ENCODE results near the gene FAU. TPM values are rescaled to one million over a fixed set of nuclear protein-coding genes. Genes with fewer than 3 reads are reported as not detected.

Gene FAU
- total RNA-seq, 3 donors from 2014 or later (not counting 1 experiment from before 2014, with no cell fraction given): 724 to 977 (median 968) TPM

DNA sequence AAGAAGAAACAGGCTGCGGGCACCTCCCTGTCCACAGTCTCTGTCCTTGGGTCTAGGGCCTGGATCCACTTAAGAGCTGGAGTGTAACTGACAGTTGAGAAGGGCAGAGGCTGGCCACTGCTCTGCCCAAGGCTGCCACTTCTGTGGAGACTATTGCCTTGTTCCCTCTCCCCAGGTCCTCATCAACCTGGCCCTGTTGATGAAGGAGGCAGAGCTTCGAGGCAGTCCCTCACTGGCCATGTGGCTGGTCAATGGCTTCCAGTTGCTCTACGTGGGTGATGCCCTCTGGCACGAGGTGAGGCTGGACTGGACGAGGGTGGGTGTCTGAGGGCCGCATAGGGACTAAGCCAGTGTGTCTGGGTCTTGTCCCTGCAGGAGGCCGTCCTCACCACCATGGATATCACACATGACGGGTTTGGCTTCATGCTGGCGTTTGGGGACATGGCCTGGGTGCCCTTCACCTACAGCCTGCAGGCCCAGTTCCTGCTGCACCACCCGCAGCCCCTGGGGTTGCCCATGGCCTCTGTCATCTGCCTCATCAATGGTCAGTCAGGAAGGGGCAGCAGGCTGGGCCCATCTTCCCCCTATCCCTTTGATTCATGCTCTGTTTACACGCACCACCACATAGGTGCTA lies 7.3 kb downstream of the FAU start:
- ATAC-seq (no peak), DNase-seq (peak in 1 of 2 donors; percentile 19)
- Mint-ChIP-seq H3K36me3 (no peaks in the 10 kb centered on the region), H3K27me3 (ENCODE audit: low read depth in 2 of 2) (no peaks in the 10 kb centered on the region), H3K9me3 (no peaks in the 10 kb centered on the region), H3K27ac (no peak overlapping the region), H3K4me3 (no peak overlapping the region), H3K4me1 (peaks cover 43 to 50% of the 10 kb centered on the region in 2 donors)
- no peak overlapping the region for H3K27ac ChIP-seq (ENCODE audit: low read length)
- H3K27me3 ChIP-seq (ENCODE audit: control insufficient read depth, insufficient read depth, low read length): no peaks in the 10 kb centered on the region
- no peaks in the 10 kb centered on the region for H3K9me3 ChIP-seq (ENCODE audit: control insufficient read depth, insufficient read depth, low read length)
- no peak overlapping the region for H3K4me3 ChIP-seq (ENCODE audit: low read length)
- H3K36me3 ChIP-seq (ENCODE audit: control insufficient read depth, insufficient read depth, low read length): peaks cover 22% of the 10 kb centered on the region
- peaks cover 67% of the 10 kb centered on the region for H3K4me1 ChIP-seq (ENCODE audit: control insufficient read depth, insufficient read depth, low read length)
- intact Hi-C loops (cut with micrococcal nuclease): loop anchor here (5.0 to 10.0 kb wide), 4 partner anchors 87 to 340 kb away; partner anchors contain the start of genes SF1 and SNX15
- 95% methylated on average over 11 of the region's 11 CpGs for WGBS (ENCODE audit: insufficient coverage)
- TF ChIP-seq, protein P1, sequence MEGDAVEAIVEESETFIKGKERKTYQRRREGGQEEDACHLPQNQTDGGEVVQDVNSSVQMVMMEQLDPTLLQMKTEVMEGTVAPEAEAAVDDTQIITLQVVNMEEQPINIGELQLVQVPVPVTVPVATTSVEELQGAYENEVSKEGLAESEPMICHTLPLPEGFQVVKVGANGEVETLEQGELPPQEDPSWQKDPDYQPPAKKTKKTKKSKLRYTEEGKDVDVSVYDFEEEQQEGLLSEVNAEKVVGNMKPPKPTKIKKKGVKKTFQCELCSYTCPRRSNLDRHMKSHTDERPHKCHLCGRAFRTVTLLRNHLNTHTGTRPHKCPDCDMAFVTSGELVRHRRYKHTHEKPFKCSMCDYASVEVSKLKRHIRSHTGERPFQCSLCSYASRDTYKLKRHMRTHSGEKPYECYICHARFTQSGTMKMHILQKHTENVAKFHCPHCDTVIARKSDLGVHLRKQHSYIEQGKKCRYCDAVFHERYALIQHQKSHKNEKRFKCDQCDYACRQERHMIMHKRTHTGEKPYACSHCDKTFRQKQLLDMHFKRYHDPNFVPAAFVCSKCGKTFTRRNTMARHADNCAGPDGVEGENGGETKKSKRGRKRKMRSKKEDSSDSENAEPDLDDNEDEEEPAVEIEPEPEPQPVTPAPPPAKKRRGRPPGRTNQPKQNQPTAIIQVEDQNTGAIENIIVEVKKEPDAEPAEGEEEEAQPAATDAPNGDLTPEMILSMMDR (IDR thresholded peaks at IDR 0.05): no peak

DNA sequence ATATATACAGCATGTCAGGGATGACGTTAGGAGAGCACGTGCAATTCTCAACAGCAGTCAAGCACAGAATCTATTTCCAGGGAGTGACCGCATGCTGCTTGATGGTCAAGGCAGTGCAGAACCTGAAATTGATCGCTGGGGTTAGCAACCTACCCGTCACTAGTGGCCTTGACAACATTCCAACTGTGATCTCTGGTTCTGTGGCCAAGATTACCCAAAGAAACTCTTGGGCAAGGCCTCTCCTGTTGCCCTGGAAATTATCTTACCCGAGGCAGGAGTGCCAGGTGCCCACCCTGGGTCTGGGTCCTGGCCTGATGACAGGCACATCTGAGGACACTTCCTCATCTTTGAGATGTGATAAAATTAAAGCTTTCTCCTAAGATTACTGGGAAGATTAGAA lies 8.1 kb downstream of the FAU start:
- no peaks in the 10 kb centered on the region for H3K36me3 Mint-ChIP-seq
- no peak for ATAC-seq
- Histone ChIP-seq H3K27ac (ENCODE audit: low read length) (no peak overlapping the region), H3K27me3 (ENCODE audit: control insufficient read depth, insufficient read depth, low read length) (no peaks in the 10 kb centered on the region), H3K36me3 (ENCODE audit: control insufficient read depth, insufficient read depth, low read length) (peaks cover 24% of the 10 kb centered on the region), H3K4me3 (ENCODE audit: low read length) (no peak overlapping the region), H3K9me3 (ENCODE audit: control insufficient read depth, insufficient read depth, low read length) (no peaks in the 10 kb centered on the region), H3K4me1 (ENCODE audit: control insufficient read depth, insufficient read depth, low read length) (peaks cover 67% of the 10 kb centered on the region)
- peak in 1 of 2 donors; percentile 12 for DNase-seq
- H3K27ac Mint-ChIP-seq: peak overlapping the region; percentile 91 to 97
- 88% methylated on average over 6 of the region's 6 CpGs for WGBS (ENCODE audit: insufficient coverage)
- TF ChIP-seq, protein P1 (IDR thresholded peaks at IDR 0.05): no peak
- peaks cover 43 to 49% of the 10 kb centered on the region in 2 donors for H3K4me1 Mint-ChIP-seq
- intact Hi-C loops (cut with micrococcal nuclease): loop anchor here (5.0 to 10.0 kb wide), 4 partner anchors 87 to 339 kb away; partner anchors contain the start of genes SF1 and SNX15
- H3K9me3 Mint-ChIP-seq: no peaks in the 10 kb centered on the region
- no peaks in the 10 kb centered on the region for H3K27me3 Mint-ChIP-seq (ENCODE audit: low read depth in 2 of 2)
- peak overlapping the region; percentile 96 for H3K4me3 Mint-ChIP-seq

DNA sequence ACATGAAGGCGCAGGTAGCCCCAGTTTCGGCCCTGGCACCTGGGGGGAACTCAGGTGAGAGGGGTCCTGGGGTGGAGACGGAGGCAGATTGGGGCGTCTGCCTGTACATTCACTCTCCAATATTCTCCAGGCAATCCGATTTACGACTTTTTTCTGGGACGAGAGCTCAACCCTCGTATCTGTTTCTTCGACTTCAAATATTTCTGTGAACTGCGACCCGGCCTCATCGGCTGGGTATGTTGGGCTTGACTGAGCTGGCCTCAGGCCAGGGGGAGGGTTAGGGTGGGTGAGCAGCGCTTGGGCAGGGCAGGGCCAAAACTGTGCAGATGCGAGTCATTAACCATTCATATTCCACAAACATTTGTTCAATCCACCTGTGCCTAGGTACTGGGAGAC lies 8.6 kb downstream of the FAU start:
- Histone ChIP-seq H3K36me3 (ENCODE audit: control insufficient read depth, insufficient read depth, low read length) (peaks cover 22% of the 10 kb centered on the region), H3K27me3 (ENCODE audit: control insufficient read depth, insufficient read depth, low read length) (no peaks in the 10 kb centered on the region), H3K4me1 (ENCODE audit: control insufficient read depth, insufficient read depth, low read length) (peaks cover 67% of the 10 kb centered on the region), H3K4me3 (ENCODE audit: low read length) (peak overlapping the region; percentile 48), H3K9me3 (ENCODE audit: control insufficient read depth, insufficient read depth, low read length) (no peaks in the 10 kb centered on the region), H3K27ac (ENCODE audit: low read length) (peak overlapping the region; percentile 54)
- ATAC-seq: no peak
- Mint-ChIP-seq H3K4me3 (peak overlapping the region; percentile 96), H3K27me3 (ENCODE audit: low read depth in 2 of 2) (no peaks in the 10 kb centered on the region), H3K36me3 (no peaks in the 10 kb centered on the region), H3K9me3 (no peaks in the 10 kb centered on the region), H3K27ac (peak overlapping the region; percentile 91 to 97), H3K4me1 (peaks cover 43 to 44% of the 10 kb centered on the region in 2 donors)
- no peak for DNase-seq
- WGBS (ENCODE audit: insufficient coverage): 40% methylated on average over 12 of the region's 14 CpGs
- intact Hi-C loops (cut with micrococcal nuclease): loop anchor here (5.0 to 10.0 kb wide), 4 partner anchors 86 to 339 kb away; partner anchors contain the start of genes SF1 and SNX15
- TF ChIP-seq, protein P1 (IDR thresholded peaks at IDR 0.05): no peak
